SJSA1 (cell line): ENCODE data around the gene FARP1. TPM values are rescaled to one million over a fixed set of nuclear protein-coding genes. Genes with fewer than 3 reads are reported as not detected.

Source experiments
- DNase-seq, 2 experiments: peaks; one replicate each; pipeline ENCODE4 v3.0.0-alpha.2; 2015 to 2020; ENCODE audit warnings: low spot score in 2 of 2, low read depth in 1 of 2
- H3K27ac ChIP-seq: fragments of 250-450 bp; sonication (Bioruptor Pico); 2 replicates; pipeline ENCODE4 v1.5.1; 2020; ENCODE audit warnings: mild to moderate bottlenecking, moderate library complexity
- H3K27me3 ChIP-seq: fragments of 250-450 bp; sonication (Bioruptor Pico); replicated peaks from 2 replicates; pipeline ENCODE4 v1.5.1; 2020; ENCODE audit warnings: mild to moderate bottlenecking, moderate library complexity
- H3K36me3 ChIP-seq: fragments of 250-450 bp; sonication (Bioruptor Pico); 2 replicates; pipeline ENCODE4 v1.5.1; 2020; ENCODE audit warnings: mild to moderate bottlenecking
- H3K4me1 ChIP-seq: fragments of 250-450 bp; sonication (Bioruptor Pico); replicated peaks from 2 replicates; pipeline ENCODE4 v1.6.1; 2021; ENCODE audit warnings: mild to moderate bottlenecking
- H3K4me3 ChIP-seq: fragments of 250-450 bp; sonication (Bioruptor Pico); 2 replicates; pipeline ENCODE4 v1.5.1; 2020; ENCODE audit warnings: mild to moderate bottlenecking
- H3K9me3 ChIP-seq: fragments of 250-450 bp; sonication (Bioruptor Pico); replicated peaks from 2 replicates; pipeline ENCODE4 v1.5.1; 2020; ENCODE audit warnings: mild to moderate bottlenecking
- total RNA-seq: library from RNA; depleted of rRNA; stranded (reverse); fragments of >200 nt; shearing (Covaris generic); gene quantifications from 2 replicates; pipeline ENCODE4 v1.2.3, GENCODE V29; 2014; rRNA removed

FARP1 gene, protein sequence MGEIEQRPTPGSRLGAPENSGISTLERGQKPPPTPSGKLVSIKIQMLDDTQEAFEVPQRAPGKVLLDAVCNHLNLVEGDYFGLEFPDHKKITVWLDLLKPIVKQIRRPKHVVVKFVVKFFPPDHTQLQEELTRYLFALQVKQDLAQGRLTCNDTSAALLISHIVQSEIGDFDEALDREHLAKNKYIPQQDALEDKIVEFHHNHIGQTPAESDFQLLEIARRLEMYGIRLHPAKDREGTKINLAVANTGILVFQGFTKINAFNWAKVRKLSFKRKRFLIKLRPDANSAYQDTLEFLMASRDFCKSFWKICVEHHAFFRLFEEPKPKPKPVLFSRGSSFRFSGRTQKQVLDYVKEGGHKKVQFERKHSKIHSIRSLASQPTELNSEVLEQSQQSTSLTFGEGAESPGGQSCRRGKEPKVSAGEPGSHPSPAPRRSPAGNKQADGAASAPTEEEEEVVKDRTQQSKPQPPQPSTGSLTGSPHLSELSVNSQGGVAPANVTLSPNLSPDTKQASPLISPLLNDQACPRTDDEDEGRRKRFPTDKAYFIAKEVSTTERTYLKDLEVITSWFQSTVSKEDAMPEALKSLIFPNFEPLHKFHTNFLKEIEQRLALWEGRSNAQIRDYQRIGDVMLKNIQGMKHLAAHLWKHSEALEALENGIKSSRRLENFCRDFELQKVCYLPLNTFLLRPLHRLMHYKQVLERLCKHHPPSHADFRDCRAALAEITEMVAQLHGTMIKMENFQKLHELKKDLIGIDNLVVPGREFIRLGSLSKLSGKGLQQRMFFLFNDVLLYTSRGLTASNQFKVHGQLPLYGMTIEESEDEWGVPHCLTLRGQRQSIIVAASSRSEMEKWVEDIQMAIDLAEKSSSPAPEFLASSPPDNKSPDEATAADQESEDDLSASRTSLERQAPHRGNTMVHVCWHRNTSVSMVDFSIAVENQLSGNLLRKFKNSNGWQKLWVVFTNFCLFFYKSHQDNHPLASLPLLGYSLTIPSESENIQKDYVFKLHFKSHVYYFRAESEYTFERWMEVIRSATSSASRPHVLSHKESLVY
- 25.6 and 31.3 TPM in 2 replicates for total RNA-seq

DNA sequence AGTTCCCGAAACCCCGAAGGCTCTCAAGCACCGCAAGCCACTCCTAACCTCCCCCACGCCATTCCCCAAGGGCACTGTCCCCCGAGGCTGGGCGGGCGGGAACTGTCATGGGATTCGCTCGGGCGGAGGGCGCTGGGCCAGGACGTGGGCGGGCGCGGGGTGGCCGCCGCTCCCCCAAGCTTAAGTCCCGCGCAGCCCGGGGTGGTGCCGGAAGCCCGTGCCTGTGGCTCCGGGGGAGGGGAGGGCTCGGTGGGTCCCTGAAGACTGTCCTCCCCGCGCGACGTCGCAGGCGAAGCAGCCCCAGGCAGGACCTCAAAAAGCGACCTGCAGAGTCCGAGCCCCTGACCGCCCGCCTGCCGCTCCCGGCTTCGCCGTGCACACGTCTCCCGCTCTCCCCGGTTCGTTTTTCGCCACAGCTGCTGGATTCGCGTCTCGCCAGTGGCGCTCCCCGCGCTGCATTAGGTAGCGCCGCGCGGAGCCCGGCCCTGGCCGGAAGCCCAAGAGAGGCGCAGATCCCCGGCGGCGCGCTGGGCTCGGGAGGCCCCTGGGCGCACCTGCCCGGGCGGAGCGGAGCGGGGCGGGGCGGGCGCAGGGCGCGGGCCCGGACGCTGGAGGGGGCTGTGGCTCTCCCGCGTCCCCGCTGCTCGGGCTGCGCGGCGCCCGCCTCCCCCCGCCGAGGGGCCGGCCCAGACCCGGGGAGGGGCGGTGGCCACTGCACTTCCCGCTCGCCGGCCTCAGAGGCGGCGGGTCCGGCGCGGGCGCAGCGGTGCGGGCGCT lies at the start of gene FARP1:
Gene FARP1 (plus strand): TSS at position 715 of the 777 bp plus-strand sequence. CDS start 70,149 bp downstream, outside the sequence.
- Histone ChIP-seq H3K36me3 (peaks cover 9% of the 10 kb centered on the region), H3K27me3 (no peaks in the 10 kb centered on the region), H3K27ac (peak within 1 kb of the TSS; percentile 42), H3K9me3 (0 out of 2 replicates have a peak, but pooled peaks cover 4% of the 10 kb centered on the region), H3K4me3 (peak within 1 kb of the TSS; percentile 95), H3K4me1 (peaks cover 27% of the 10 kb centered on the region)
- peak; percentile 55 to 67 for DNase-seq

DNA sequence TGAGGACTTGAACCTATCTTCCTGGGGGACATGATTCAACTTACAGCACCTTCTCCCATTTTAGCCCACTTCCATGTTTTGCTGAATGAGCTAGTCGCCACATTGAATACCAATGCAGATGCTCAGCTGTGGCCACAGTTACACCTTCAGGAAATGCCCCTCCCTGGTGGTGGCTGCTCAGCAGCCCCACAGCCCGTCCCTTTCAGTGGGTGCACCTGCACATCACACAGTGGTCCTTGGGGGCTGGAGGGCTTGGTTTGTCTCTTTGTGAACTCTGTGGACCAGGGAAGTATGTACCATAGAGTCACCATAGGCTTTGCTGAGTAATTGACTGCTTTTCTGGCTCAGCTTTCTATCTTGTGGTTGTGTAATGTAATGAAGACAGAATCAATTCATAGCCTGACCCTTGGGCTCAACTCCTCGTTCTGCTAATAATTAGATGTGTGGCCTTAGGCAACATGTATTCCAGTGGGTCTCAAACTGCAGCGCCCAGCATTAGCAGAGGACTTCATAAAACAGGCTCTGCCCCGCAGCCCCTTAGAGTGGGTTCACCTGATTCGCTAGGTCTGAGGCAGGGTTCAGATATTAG lies 48.1 kb upstream of the FARP1 start:
- Histone ChIP-seq H3K4me3 (no peak overlapping the region), H3K27me3 (no peaks in the 10 kb centered on the region), H3K4me1 (no peaks in the 10 kb centered on the region), H3K9me3 (no peaks in the 10 kb centered on the region), H3K27ac (no peak overlapping the region), H3K36me3 (no peaks in the 10 kb centered on the region)
- DNase-seq, result no peak

DNA sequence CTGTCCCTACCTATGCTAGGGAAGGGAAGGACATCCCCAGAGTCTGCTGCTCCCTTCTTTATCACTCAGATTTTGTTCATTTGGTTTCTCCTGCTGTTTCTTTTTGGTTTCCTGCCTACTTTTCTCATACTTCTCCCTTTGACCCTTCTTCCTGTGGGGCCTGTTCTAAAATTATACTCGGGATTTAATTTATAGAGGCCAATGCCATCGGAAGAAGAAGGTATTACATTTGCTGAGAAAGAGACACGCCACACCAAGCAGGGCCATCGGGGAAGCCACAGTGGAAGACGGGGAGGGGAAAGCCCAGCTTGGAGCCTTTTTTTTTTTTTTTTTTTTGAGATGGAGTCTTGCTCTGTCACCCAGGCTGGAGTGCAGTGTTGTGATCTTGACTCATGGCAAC lies 46.8 kb upstream of the FARP1 start:
- no peak for DNase-seq
- Histone ChIP-seq H3K9me3 (no peaks in the 10 kb centered on the region), H3K27ac (no peak overlapping the region), H3K4me1 (no peaks in the 10 kb centered on the region), H3K4me3 (no peak overlapping the region), H3K27me3 (no peaks in the 10 kb centered on the region), H3K36me3 (no peaks in the 10 kb centered on the region)

DNA sequence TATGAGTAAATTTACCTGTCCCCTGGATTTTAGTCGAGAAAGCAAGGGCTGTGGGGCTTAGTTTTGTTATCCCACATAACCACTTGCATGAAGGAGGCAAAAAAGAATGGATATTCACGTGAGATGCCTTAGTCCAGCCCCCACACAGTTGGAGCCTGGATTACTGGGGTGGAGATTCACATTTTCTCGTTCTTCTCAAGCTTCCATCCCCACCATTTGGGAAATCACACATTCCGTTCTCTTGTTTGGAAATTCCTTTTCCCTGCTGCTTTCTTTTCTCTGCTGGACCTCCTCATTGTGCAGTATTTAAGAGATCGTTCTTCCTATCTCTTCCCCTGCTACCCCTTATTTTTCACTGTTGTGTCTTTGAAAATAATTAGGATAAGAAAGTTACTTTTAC lies 45.1 kb upstream of the FARP1 start:
- no peaks in the 10 kb centered on the region for H3K36me3 ChIP-seq
- H3K27ac ChIP-seq, result no peak overlapping the region

DNA sequence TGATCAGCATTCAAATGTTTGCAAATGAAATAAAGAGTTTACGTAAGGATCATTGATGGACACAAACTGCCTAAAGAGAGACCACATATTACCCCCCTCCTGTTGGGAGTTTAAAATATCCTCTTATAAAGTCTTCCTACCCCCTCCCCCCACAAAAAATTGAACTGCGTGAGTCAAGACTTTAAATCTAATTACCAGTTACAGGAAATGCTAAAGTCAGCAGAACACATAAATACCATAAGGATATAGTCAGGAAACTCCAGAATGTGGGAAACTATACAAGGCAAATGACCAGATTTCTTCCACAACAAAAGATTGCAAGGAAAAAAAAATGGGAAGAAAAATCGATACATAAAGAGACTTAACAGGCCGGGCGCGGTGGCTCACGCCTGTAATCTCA lies 44.4 kb upstream of the FARP1 start:
- Histone ChIP-seq H3K4me1 (no peaks in the 10 kb centered on the region), H3K9me3 (no peaks in the 10 kb centered on the region), H3K27ac (no peak overlapping the region), H3K27me3 (no peaks in the 10 kb centered on the region), H3K4me3 (no peak overlapping the region), H3K36me3 (no peaks in the 10 kb centered on the region)
- no peak for DNase-seq

More for the DNA sequence above, 45.1 kb upstream of the FARP1 start:
- DNase-seq, result no peak
- Histone ChIP-seq H3K9me3 (no peaks in the 10 kb centered on the region), H3K4me1 (no peaks in the 10 kb centered on the region), H3K27me3 (no peaks in the 10 kb centered on the region), H3K4me3 (no peak overlapping the region)

DNA sequence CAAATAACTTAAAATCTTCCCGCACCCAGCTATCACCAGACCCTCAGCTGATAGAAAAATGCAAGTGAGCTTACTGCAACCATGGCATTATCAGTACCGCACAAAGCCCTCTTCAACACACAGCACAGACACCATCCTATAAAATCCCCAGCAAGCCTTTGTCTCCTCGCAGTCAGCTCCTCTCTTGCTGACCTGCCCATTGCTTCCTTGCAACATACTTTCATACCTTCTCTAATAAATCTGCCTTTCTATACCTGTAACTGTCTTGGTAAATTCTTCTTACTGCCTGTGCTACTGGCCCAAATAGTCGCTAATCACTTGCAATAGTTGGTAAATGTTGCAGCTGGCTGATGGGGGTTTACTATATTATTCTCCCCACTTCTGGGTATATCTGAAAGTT lies 43.3 kb upstream of the FARP1 start:
- Histone ChIP-seq H3K27me3 (no peaks in the 10 kb centered on the region), H3K4me3 (no peak overlapping the region), H3K4me1 (no peaks in the 10 kb centered on the region), H3K9me3 (no peaks in the 10 kb centered on the region), H3K27ac (no peak overlapping the region), H3K36me3 (no peaks in the 10 kb centered on the region)
- DNase-seq, result no peak

DNA sequence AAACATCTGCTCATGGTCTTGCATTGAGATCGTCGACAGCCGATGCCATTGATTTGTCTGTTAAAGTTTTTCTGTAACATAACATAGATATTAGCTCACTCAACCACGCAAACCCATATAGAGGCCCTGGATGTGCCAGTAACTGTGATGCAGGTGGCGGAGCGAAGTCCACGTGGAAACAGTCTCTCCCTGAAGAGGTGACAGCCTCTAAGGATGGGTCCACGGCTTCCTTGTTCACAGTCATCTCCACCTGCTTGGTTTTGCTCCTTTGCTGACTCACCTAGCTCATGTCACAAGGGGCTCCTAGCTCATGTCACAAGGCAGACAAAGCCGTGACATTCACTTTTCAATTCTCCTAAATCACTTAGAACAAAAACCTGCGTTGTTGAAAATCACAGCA lies 42.4 kb upstream of the FARP1 start:
- Histone ChIP-seq H3K4me3 (no peak overlapping the region), H3K9me3 (no peaks in the 10 kb centered on the region), H3K4me1 (no peaks in the 10 kb centered on the region), H3K27me3 (no peaks in the 10 kb centered on the region), H3K36me3 (no peaks in the 10 kb centered on the region), H3K27ac (no peak overlapping the region)
- DNase-seq, result no peak

DNA sequence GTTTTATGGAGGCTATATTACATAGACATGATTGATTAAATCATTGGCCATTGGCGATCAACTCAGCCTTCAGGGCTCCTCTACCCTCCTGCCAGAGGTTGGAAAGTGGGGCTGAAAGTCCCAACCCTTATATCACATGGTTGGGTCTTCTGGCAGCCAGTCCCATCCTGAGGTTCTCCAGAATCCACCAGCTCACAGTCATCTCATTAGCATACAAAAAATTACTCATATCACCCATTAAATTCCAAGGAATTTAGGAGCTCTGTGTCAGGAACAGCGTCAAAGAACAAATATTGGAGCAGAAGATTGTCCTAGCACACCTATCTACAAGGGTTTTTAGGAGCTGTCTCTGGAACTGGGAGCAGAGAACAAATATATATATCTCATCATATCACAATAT lies 39.4 kb upstream of the FARP1 start:
- no peaks in the 10 kb centered on the region for H3K27me3 ChIP-seq
- H3K27ac ChIP-seq, result no peak overlapping the region
- DNase-seq, result no peak

DNA sequence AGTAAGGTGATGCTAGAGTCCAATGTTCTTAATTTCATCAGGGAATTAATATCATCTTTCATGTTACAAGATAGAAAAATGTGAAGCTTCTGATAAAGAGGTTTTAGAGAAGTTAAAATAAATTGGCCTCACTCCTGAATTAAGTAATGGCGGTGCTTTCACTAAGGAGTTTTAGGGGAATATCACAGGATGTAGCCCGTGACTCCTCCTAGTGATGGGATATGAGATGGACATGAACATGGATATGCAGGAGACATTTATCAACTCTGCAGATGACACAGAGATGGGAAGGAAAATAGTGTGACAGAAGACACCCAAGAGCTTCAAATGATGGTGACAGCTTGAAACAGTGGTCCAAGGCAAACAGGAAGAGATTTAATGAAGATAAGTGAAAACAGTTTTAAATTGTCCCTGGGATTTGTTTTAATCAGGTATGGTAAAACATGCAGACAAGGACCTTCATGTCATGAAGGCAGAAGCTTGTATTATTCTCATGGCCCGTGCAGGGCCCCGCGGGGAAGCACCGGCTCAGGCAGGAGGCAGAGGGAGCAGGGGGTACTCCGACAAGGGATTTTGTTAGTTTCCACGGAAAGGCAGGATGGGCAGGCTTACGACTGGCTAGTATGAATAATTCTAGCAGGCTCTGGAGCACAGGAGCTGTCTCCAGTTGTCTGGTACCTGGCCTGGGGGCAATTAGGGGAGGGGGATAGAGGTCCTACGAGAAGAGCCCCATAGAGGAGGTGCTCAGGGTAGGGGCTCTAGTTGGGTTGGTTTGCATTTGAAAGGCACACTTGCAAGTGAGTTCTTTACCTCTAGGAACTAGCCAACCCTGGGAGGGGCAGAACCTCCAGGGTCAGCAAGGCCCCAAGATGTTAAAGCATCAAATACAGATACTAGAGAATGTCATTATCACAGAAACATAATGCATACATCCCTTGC lies 38.7 kb upstream of the FARP1 start:
- no peaks in the 10 kb centered on the region for H3K36me3 ChIP-seq
- no peak overlapping the region for H3K4me3 ChIP-seq
- no peaks in the 10 kb centered on the region for H3K9me3 ChIP-seq
- no peak for DNase-seq
- no peaks in the 10 kb centered on the region for H3K27me3 ChIP-seq
- H3K4me1 ChIP-seq, result no peaks in the 10 kb centered on the region
- H3K27ac ChIP-seq, result no peak overlapping the region

More for the DNA sequence above, 39.4 kb upstream of the FARP1 start:
- Histone ChIP-seq H3K36me3 (no peaks in the 10 kb centered on the region), H3K9me3 (no peaks in the 10 kb centered on the region), H3K4me3 (no peak overlapping the region), H3K4me1 (no peaks in the 10 kb centered on the region)

DNA sequence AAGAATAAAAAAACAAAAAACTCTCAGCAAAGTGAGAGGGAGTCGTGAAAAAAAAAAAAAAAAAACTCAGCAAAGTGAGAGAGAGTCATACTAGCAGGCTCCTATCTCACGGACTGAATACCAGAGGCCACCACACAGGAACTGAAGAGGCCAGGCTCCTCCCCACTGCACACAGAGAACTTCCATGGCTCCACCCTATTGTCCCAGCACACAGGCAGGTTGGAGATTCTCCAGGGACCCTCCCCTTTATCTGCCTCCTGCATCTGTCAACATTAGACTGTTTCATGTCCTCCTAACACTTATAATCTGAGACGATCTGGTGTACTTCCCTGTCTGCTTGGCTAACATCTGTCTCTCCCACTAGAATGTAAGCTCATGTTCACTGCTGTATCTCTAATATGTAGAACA lies 37.0 kb upstream of the FARP1 start:
- DNase-seq, result peak in 1 of 2 experiments; percentile 12
- Histone ChIP-seq H3K4me3 (no peak overlapping the region), H3K27ac (no peak overlapping the region), H3K27me3 (no peaks in the 10 kb centered on the region), H3K4me1 (no peaks in the 10 kb centered on the region), H3K9me3 (no peaks in the 10 kb centered on the region), H3K36me3 (no peaks in the 10 kb centered on the region)

DNA sequence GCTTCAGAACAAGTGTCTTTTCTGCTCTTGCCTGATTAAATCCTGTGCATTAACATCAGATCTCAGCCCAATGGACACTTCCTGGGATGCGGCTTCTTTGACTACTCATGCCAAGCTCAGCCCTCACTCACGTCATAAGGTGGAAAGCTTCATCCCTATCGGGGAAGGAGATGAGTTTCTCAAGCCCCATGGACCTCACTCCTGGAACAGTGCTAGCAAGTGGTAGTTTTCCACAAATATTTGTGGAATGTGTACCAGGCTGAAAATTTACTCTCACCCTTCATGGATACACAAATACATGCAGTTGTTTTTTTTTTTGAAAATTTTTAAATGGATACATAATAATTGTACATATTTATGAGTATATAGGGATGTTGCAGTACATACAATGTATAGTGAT lies 34.6 kb upstream of the FARP1 start:
- H3K4me3 ChIP-seq, result no peak overlapping the region
- H3K9me3 ChIP-seq, result no peaks in the 10 kb centered on the region
- H3K36me3 ChIP-seq, result no peaks in the 10 kb centered on the region
- no peak for DNase-seq
- no peak overlapping the region for H3K27ac ChIP-seq
- H3K4me1 ChIP-seq, result no peaks in the 10 kb centered on the region
- H3K27me3 ChIP-seq, result no peaks in the 10 kb centered on the region

DNA sequence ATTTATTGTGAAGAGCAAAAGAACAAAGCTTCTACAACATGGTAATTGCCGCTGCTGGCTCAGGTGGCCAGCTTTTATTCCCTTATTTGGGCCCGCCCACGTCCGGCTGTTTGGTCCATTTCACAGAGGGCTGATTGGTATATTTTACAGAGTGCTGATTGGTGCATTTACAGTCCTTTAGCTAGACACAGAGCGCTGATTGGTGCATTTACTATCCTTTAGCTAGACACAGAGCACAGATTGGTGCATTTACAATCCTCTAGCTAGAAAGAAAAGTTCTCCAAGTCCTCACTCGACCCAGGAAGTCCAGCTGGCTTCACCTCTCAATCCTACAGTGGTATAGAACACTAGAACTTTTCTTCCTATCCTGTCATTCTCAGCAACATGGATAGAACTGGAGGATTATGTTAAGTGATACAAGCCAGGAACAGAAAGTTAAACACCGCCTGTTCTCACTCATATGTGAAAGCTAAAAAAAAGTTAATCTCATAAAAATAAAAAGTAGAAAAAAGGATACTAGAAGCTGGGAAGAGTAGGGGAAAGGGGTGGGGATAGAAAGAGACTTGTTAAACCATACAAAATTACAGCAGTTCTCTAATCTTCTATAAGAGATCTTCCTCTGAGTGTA lies 33.6 kb upstream of the FARP1 start:
- Histone ChIP-seq H3K4me1 (no peaks in the 10 kb centered on the region), H3K27ac (no peak overlapping the region), H3K36me3 (no peaks in the 10 kb centered on the region), H3K27me3 (no peaks in the 10 kb centered on the region), H3K9me3 (no peaks in the 10 kb centered on the region), H3K4me3 (no peak overlapping the region)
- DNase-seq, result no peak
